HG02840 (cell line): ENCODE measurements around the gene GH1.

Experiments
- ATAC-seq: cut with Tn5 transposase; IDR thresholded peaks from one replicate; pipeline ENCODE4 v1.9.1; 2021; ENCODE audit warnings: mild to moderate bottlenecking, moderate library complexity, moderate number of reproducible peaks; ENCODE audit not compliant: unreplicated experiment, low FRiP score

The GH1 gene

GRCh38 chr17:63945784-63946439, 27.3 kb upstream of the GH1 start:
- ATAC-seq, result no peak

GRCh38 chr17:63944736-63945499, 26.3 kb upstream of the GH1 start:
- ATAC-seq, result no peak

- no peak for ATAC-seq
These were observed 25.1 kb upstream of the GH1 start for GRCh38 chr17:63943745-63944144.

GRCh38 chr17:63942309-63942985, 23.8 kb upstream of the GH1 start:
- no peak for ATAC-seq

GRCh38 chr17:63941751-63942150, 23.1 kb upstream of the GH1 start:
- ATAC-seq, result no peak

GRCh38 chr17:63941162-63941561, 22.5 kb upstream of the GH1 start:
- no peak for ATAC-seq

- no peak for ATAC-seq
These were observed 21.9 kb upstream of the GH1 start for GRCh38 chr17:63940584-63940983.

GRCh38 chr17:63939884-63940283, 21.2 kb upstream of the GH1 start:
- ATAC-seq, result no peak

GRCh38 chr17:63939401-63939800, 20.8 kb upstream of the GH1 start:
- no peak for ATAC-seq

GRCh38 chr17:63937920-63938319, 19.3 kb upstream of the GH1 start:
- no peak for ATAC-seq

GRCh38 chr17:63937319-63937718, 18.7 kb upstream of the GH1 start:
- ATAC-seq, result no peak

GRCh38 chr17:63934183-63935112, 15.8 kb upstream of the GH1 start:
- no peak for ATAC-seq

- ATAC-seq, result no peak
These were observed 15.0 kb upstream of the GH1 start for GRCh38 chr17:63933598-63933997.

- no peak for ATAC-seq
These were observed 14.1 kb upstream of the GH1 start for GRCh38 chr17:63932721-63933120.

GRCh38 chr17:63931981-63932561, 13.4 kb upstream of the GH1 start, which contains the start of gene CD79B:
TSS of gene CD79B (minus strand) at chr17:63932331. CDS start at chr17:63932261, 70 bp downstream.
- no peak for ATAC-seq

- ATAC-seq, result peak; percentile 38
These were observed 12.4 kb upstream of the GH1 start for GRCh38 chr17:63930951-63931575.

- no peak for ATAC-seq
These were observed 11.5 kb upstream of the GH1 start for GRCh38 chr17:63929860-63930766.

- no peak for ATAC-seq
These were observed 10.5 kb upstream of the GH1 start for GRCh38 chr17:63928966-63929695.
